ENCODE data around the gene AHCY. TPM values are rescaled to one million over a fixed set of nuclear protein-coding genes. Genes with fewer than 3 reads are reported as not detected.
"Not testable (repeated sequence)": the region's sequence is repeated elsewhere in the genome, so short reads cannot be mapped to it uniquely, and the experiment has no call there.

AHCY gene
- total RNA-seq, 3 donors from 2014 or later (not counting 1 experiment from before 2014, with no cell fraction given) = 7.1 to 8.3 (median 7.7) TPM

GRCh38 chr20:34293119-34293518, 10.0 kb downstream of the AHCY start:
- 91% methylated on average over 5 of the region's 5 CpGs for WGBS (ENCODE audit: insufficient coverage)
- no peak for DNase-seq
- Mint-ChIP-seq H3K27me3 (ENCODE audit: low read depth in 2 of 2) (no peaks in the 10 kb centered on the region), H3K9me3 (no peaks in the 10 kb centered on the region), H3K4me3 (no peak overlapping the region), H3K36me3 (no peaks in the 10 kb centered on the region), H3K27ac (no peak overlapping the region), H3K4me1 (no peaks in the 10 kb centered on the region)
- no peak for ATAC-seq
- intact Hi-C loops (cut with micrococcal nuclease) = no loop called here
- H3K9me3 ChIP-seq (ENCODE audit: control insufficient read depth, insufficient read depth, low read length) = no peaks in the 10 kb centered on the region
- H3K27me3 ChIP-seq (ENCODE audit: control insufficient read depth, insufficient read depth, low read length) = no peaks in the 10 kb centered on the region
- no peak overlapping the region for H3K27ac ChIP-seq (ENCODE audit: low read length)
- H3K4me3 ChIP-seq (ENCODE audit: low read length) = no peak overlapping the region
- TF ChIP-seq CTCF (IDR thresholded peaks at IDR 0.05) = no peak
- H3K4me1 ChIP-seq (ENCODE audit: control insufficient read depth, insufficient read depth, low read length) = no peaks in the 10 kb centered on the region
- H3K36me3 ChIP-seq (ENCODE audit: control insufficient read depth, insufficient read depth, low read length) = peaks cover 9% of the 10 kb centered on the region

- H3K36me3 Mint-ChIP-seq = no peaks in the 10 kb centered on the region
- H3K4me3 ChIP-seq (ENCODE audit: low read length) = no peak overlapping the region
- peaks cover 9% of the 10 kb centered on the region for H3K36me3 ChIP-seq (ENCODE audit: control insufficient read depth, insufficient read depth, low read length)
- no peaks in the 10 kb centered on the region for H3K9me3 ChIP-seq (ENCODE audit: control insufficient read depth, insufficient read depth, low read length)
- intact Hi-C loops (cut with micrococcal nuclease) = no loop called here
- no peaks in the 10 kb centered on the region for H3K4me1 Mint-ChIP-seq
- H3K27me3 Mint-ChIP-seq (ENCODE audit: low read depth in 2 of 2) = no peaks in the 10 kb centered on the region
- 100% methylated on average over 3 of the region's 3 CpGs for WGBS (ENCODE audit: insufficient coverage)
- H3K4me1 ChIP-seq (ENCODE audit: control insufficient read depth, insufficient read depth, low read length) = no peaks in the 10 kb centered on the region
- no peak overlapping the region for H3K27ac ChIP-seq (ENCODE audit: low read length)
- no peak for DNase-seq
- no peak for TF ChIP-seq CTCF (IDR thresholded peaks at IDR 0.05)
- no peak for ATAC-seq
- H3K27me3 ChIP-seq (ENCODE audit: control insufficient read depth, insufficient read depth, low read length) = no peaks in the 10 kb centered on the region
- H3K9me3 Mint-ChIP-seq = no peaks in the 10 kb centered on the region
- no peak overlapping the region for H3K27ac Mint-ChIP-seq
- H3K4me3 Mint-ChIP-seq = no peak overlapping the region
These were observed 10.7 kb downstream of the AHCY start for GRCh38 chr20:34292496-34292895.

- Histone ChIP-seq H3K36me3 (ENCODE audit: control insufficient read depth, insufficient read depth, low read length) (peaks cover 11% of the 10 kb centered on the region), H3K9me3 (ENCODE audit: control insufficient read depth, insufficient read depth, low read length) (no peaks in the 10 kb centered on the region), H3K4me3 (ENCODE audit: low read length) (no peak overlapping the region), H3K27me3 (ENCODE audit: control insufficient read depth, insufficient read depth, low read length) (no peaks in the 10 kb centered on the region), H3K27ac (ENCODE audit: low read length) (no peak overlapping the region), H3K4me1 (ENCODE audit: control insufficient read depth, insufficient read depth, low read length) (no peaks in the 10 kb centered on the region)
- H3K27ac Mint-ChIP-seq = no peak overlapping the region
- H3K36me3 Mint-ChIP-seq = no peaks in the 10 kb centered on the region
- no peaks in the 10 kb centered on the region for H3K4me1 Mint-ChIP-seq
- no peaks in the 10 kb centered on the region for H3K27me3 Mint-ChIP-seq (ENCODE audit: low read depth in 2 of 2)
- DNase-seq (no peak), ATAC-seq (no peak)
- 96% methylated on average over 11 of the region's 11 CpGs for WGBS (ENCODE audit: insufficient coverage)
- no peaks in the 10 kb centered on the region for H3K9me3 Mint-ChIP-seq
- H3K4me3 Mint-ChIP-seq = no peak overlapping the region
- intact Hi-C loops (cut with micrococcal nuclease) = no loop called here
- TF ChIP-seq CTCF (IDR thresholded peaks at IDR 0.05) = no peak
These were observed 12.7 kb downstream of the AHCY start for GRCh38 chr20:34290471-34290870.

- ATAC-seq; DNase-seq; H3K27ac ChIP-seq (ENCODE audit: low read length); H3K27me3 Mint-ChIP-seq (ENCODE audit: low read depth in 2 of 2); H3K36me3 Mint-ChIP-seq; H3K9me3 ChIP-seq (ENCODE audit: control insufficient read depth, insufficient read depth, low read length); H3K4me1 ChIP-seq (ENCODE audit: control insufficient read depth, insufficient read depth, low read length); H3K4me1 Mint-ChIP-seq; H3K9me3 Mint-ChIP-seq; H3K27me3 ChIP-seq (ENCODE audit: control insufficient read depth, insufficient read depth, low read length); H3K4me3 ChIP-seq (ENCODE audit: low read length); intact Hi-C loops (cut with micrococcal nuclease); H3K4me3 Mint-ChIP-seq; H3K27ac Mint-ChIP-seq: not testable (repeated sequence)
- WGBS (ENCODE audit: insufficient coverage) = over 99% methylated on average over 4 of the region's 5 CpGs
- H3K36me3 ChIP-seq (ENCODE audit: control insufficient read depth, insufficient read depth, low read length) = peaks cover 16% of the 10 kb centered on the region
These were observed 15.7 kb downstream of the AHCY start for GRCh38 chr20:34287500-34287899.
